ENCODE results near the gene TPST2.

GRCh38 chr22:26619510-26619909, 29.6 kb upstream of the TPST2 start:
- TF ChIP-seq POLR2A (IDR thresholded peaks at IDR 0.05; ENCODE audit: borderline replicate concordance, extremely low read depth, insufficient read depth, insufficient read length) (no peak), ATF3 (IDR thresholded peaks at IDR 0.05) (no peak), CTCF (IDR thresholded peaks at IDR 0.05 in 2 of 3, conservative IDR thresholded peaks at IDR 0.05 in 1 of 3; ENCODE audit: borderline replicate concordance in 1 of 3, insufficient read depth in 1 of 3, low read depth in 2 of 3, low read length in 2 of 3) (no peak), REST (IDR thresholded peaks at IDR 0.05; ENCODE audit: low read depth) (no peak), RAD21 (IDR thresholded peaks at IDR 0.05; ENCODE audit: low read depth) (no peak), POLR2AphosphoS5 (IDR thresholded peaks at IDR 0.05; ENCODE audit: low read depth, low read length) (no peak), EZH2 (IDR thresholded peaks at IDR 0.05) (no peak), ZNF274 (IDR thresholded peaks at IDR 0.05; ENCODE audit: low read depth, low read length) (no peak), CEBPB (IDR thresholded peaks at IDR 0.05; ENCODE audit: low read depth) (no peak), TCF7L2 (IDR thresholded peaks at IDR 0.05; ENCODE audit: borderline replicate concordance, extremely low read depth, insufficient read depth, insufficient read length) (no peak), EZH2phosphoT487 (IDR thresholded peaks at IDR 0.05; ENCODE audit: borderline replicate concordance) (no peak)

All from HCT116 (cell line).